KMS-11 (cell line): Measurements from ENCODE around the gene USP31.

ENCODE experiments used
- H2AFZ ChIP-seq: fragments of 200-600 bp; sonication (generic); 2 replicates; pipeline ENCODE4 v1.6.1; 2016; ENCODE audit warnings: antibody characterized with exemption, mixed run types, low read depth
- H3K27ac ChIP-seq: fragments of 200-600 bp; sonication (generic); 2 replicates; pipeline ENCODE4 v1.6.1; 2016; ENCODE audit warnings: mild to moderate bottlenecking, mixed run types
- H3K27me3 ChIP-seq: fragments of 200-600 bp; sonication (generic); 2 replicates; pipeline ENCODE4 v1.6.1; 2017; ENCODE audit warnings: mild to moderate bottlenecking, low read depth, mixed run types, moderate library complexity; ENCODE audit not compliant: insufficient read depth
- H3K36me3 ChIP-seq: fragments of 200-600 bp; sonication (generic); 2 replicates; pipeline ENCODE4 v1.6.1; 2017; ENCODE audit warnings: mild to moderate bottlenecking, mixed run types; ENCODE audit not compliant: insufficient read depth
- H3K4me1 ChIP-seq: fragments of 200-600 bp; sonication (generic); 2 replicates; pipeline ENCODE4 v1.6.1; 2016; ENCODE audit warnings: mild to moderate bottlenecking, low read depth, mixed run types; ENCODE audit not compliant: poor library complexity, severe bottlenecking
- H3K4me2 ChIP-seq: fragments of 200-600 bp; sonication (generic); 2 replicates; pipeline ENCODE4 v1.7.0; 2016; ENCODE audit warnings: mild to moderate bottlenecking, mixed run types
- H3K4me3 ChIP-seq: fragments of 200-600 bp; sonication (generic); IDR thresholded peaks from 2 replicates; pipeline ENCODE4 v1.6.1; 2017; ENCODE audit warnings: low read depth, low read length, mixed read lengths; ENCODE audit not compliant: insufficient read depth
- H3K79me2 ChIP-seq: fragments of 200-600 bp; sonication (generic); 2 replicates; pipeline ENCODE4 v1.6.1; 2016; ENCODE audit warnings: low read depth, mixed run types; ENCODE audit not compliant: insufficient read depth
- H3K9ac ChIP-seq: fragments of 200-600 bp; sonication (generic); 2 replicates; pipeline ENCODE4 v1.6.1; 2016; ENCODE audit warnings: mild to moderate bottlenecking, mixed run types
- H4K20me1 ChIP-seq: fragments of 200-600 bp; sonication (generic); 2 replicates; pipeline ENCODE4 v1.6.1; 2016; ENCODE audit warnings: mild to moderate bottlenecking, mixed run types; ENCODE audit not compliant: insufficient read depth
- CTCF ChIP-seq: fragments of 200-600 bp; sonication (generic); conservative IDR thresholded peaks from 2 replicates; pipeline ENCODE4 v1.6.1; 2017; ENCODE audit warnings: low read depth, mild to moderate bottlenecking, antibody characterized with exemption, low read length, moderate library complexity, mixed read lengths

Gene USP31

GRCh38 chr16:23141500-23141899 lies 7.8 kb downstream of the USP31 start:
- H3K79me2 ChIP-seq = peaks cover 76% of the 10 kb centered on the region

GRCh38 chr16:23141033-23141432 lies 8.2 kb downstream of the USP31 start:
- Histone ChIP-seq H3K79me2 (peaks cover 77% of the 10 kb centered on the region), H4K20me1 (no peaks in the 10 kb centered on the region), H3K9ac (no peak overlapping the region), H3K4me3 (no peak overlapping the region), H3K27ac (no peak overlapping the region), H3K36me3 (no peaks in the 10 kb centered on the region), H3K4me1 (peaks cover 7% of the 10 kb centered on the region), H3K4me2 (no peak overlapping the region), H2AFZ (no peak overlapping the region), H3K27me3 (no peaks in the 10 kb centered on the region)
- no peak for TF ChIP-seq CTCF

More at GRCh38 chr16:23141500-23141899, 7.8 kb downstream of the USP31 start:
- Histone ChIP-seq H3K4me2 (no peak overlapping the region), H2AFZ (no peak overlapping the region), H4K20me1 (no peaks in the 10 kb centered on the region), H3K4me3 (no peak overlapping the region), H3K27me3 (no peaks in the 10 kb centered on the region), H3K27ac (no peak overlapping the region), H3K9ac (no peak overlapping the region), H3K36me3 (no peaks in the 10 kb centered on the region), H3K4me1 (peaks cover 10% of the 10 kb centered on the region)
- TF ChIP-seq CTCF = no peak

- H3K79me2 ChIP-seq = peaks cover 77% of the 10 kb centered on the region
Observed at GRCh38 chr16:23140107-23140506, 9.1 kb downstream of the USP31 start.

GRCh38 chr16:23137818-23138217 lies 11.4 kb downstream of the USP31 start:
- Histone ChIP-seq H3K9ac (no peak overlapping the region), H4K20me1 (no peaks in the 10 kb centered on the region), H3K4me3 (no peak overlapping the region), H3K36me3 (no peaks in the 10 kb centered on the region), H3K4me1 (no peaks in the 10 kb centered on the region), H3K4me2 (no peak overlapping the region), H3K27me3 (no peaks in the 10 kb centered on the region), H3K79me2 (peaks cover 83% of the 10 kb centered on the region), H3K27ac (no peak overlapping the region), H2AFZ (no peak overlapping the region)
- TF ChIP-seq CTCF = no peak

More at GRCh38 chr16:23140107-23140506, 9.1 kb downstream of the USP31 start:
- H3K4me1 ChIP-seq = no peaks in the 10 kb centered on the region
- no peak overlapping the region for H3K27ac ChIP-seq
- no peaks in the 10 kb centered on the region for H3K27me3 ChIP-seq
- no peaks in the 10 kb centered on the region for H4K20me1 ChIP-seq
- no peak overlapping the region for H3K4me2 ChIP-seq
- no peak overlapping the region for H3K9ac ChIP-seq
- H2AFZ ChIP-seq = no peak overlapping the region
- no peak overlapping the region for H3K4me3 ChIP-seq
- no peak for TF ChIP-seq CTCF
- no peaks in the 10 kb centered on the region for H3K36me3 ChIP-seq

GRCh38 chr16:23137256-23137655 lies 12.0 kb downstream of the USP31 start:
- no peaks in the 10 kb centered on the region for H3K27me3 ChIP-seq
- no peak for TF ChIP-seq CTCF
- no peaks in the 10 kb centered on the region for H3K4me1 ChIP-seq
- H3K36me3 ChIP-seq = no peaks in the 10 kb centered on the region
- H3K9ac ChIP-seq = no peak overlapping the region
- H2AFZ ChIP-seq = no peak overlapping the region
- H3K4me3 ChIP-seq = no peak overlapping the region
- H3K4me2 ChIP-seq = no peak overlapping the region
- H3K79me2 ChIP-seq = peaks cover 83% of the 10 kb centered on the region
- H4K20me1 ChIP-seq = no peaks in the 10 kb centered on the region
- H3K27ac ChIP-seq = no peak overlapping the region
